Neural progenitor cell (in vitro differentiated cells): ENCODE measurements around the gene IL1RAPL1. TPM values are rescaled to one million over a fixed set of nuclear protein-coding genes. Genes with fewer than 3 reads are reported as not detected.

ENCODE experiments used
- DNase-seq: peaks from one replicate; pipeline ENCODE4 v3.0.0-alpha.2; 2016; ENCODE audit warnings: low spot score
- H2AFZ ChIP-seq: fragments of 200-600 bp; sonication (generic); replicated peaks from 2 replicates; pipeline ENCODE4 v1.6.1; 2016; ENCODE audit warnings: antibody characterized with exemption
- H3F3A ChIP-seq: fragments of 200-600 bp; sonication (generic); 2 replicates; pipeline ENCODE4 v1.6.1; 2016; ENCODE audit warnings: antibody characterized with exemption, low read depth
- H3K27ac ChIP-seq: fragments of 200-600 bp; sonication (generic); 2 replicates; pipeline ENCODE4 v1.5.1; 2016; ENCODE audit warnings: mild to moderate bottlenecking
- H3K27me3 ChIP-seq: fragments of 200-600 bp; sonication (generic); 2 replicates; pipeline ENCODE4 v1.6.1; 2016; ENCODE audit warnings: mild to moderate bottlenecking, moderate library complexity
- H3K36me3 ChIP-seq: fragments of 200-600 bp; sonication (generic); 2 replicates; pipeline ENCODE4 v1.5.1; 2016
- H3K4me1 ChIP-seq: fragments of 200-600 bp; sonication (generic); 2 replicates; pipeline ENCODE4 v1.6.1; 2016; ENCODE audit warnings: mixed run types
- H3K4me2 ChIP-seq: fragments of 200-600 bp; sonication (generic); 2 replicates; pipeline ENCODE4 v1.6.1; 2016
- H3K4me3 ChIP-seq: fragments of 200-600 bp; sonication (generic); 2 replicates; pipeline ENCODE4 v1.5.1; 2016
- H3K79me2 ChIP-seq: fragments of 200-600 bp; sonication (generic); 2 replicates; pipeline ENCODE4 v1.6.1; 2016; ENCODE audit warnings: low read depth
- H3K9ac ChIP-seq: fragments of 200-600 bp; sonication (generic); 2 replicates; pipeline ENCODE4 v1.6.1; 2016
- H3K9me3 ChIP-seq: fragments of 200-600 bp; sonication (generic); 2 replicates; pipeline ENCODE4 v1.5.1; 2016; ENCODE audit warnings: low read depth
- H4K20me1 ChIP-seq: fragments of 200-600 bp; sonication (generic); 2 replicates; pipeline ENCODE4 v1.6.1; 2016; ENCODE audit warnings: low read depth
- H3K27ac Mint-ChIP-seq: 3 replicates; pipeline ENCODE4 v1.8.0; 2021; ENCODE audit warnings: mixed read lengths
- H3K27me3 Mint-ChIP-seq: 2 replicates; pipeline ENCODE4 v1.8.0; 2022; ENCODE audit warnings: low read depth, mild to moderate bottlenecking, inconsistent platforms, moderate library complexity, mixed read lengths; ENCODE audit not compliant: insufficient read depth
- H3K36me3 Mint-ChIP-seq: 3 replicates; pipeline ENCODE4 v1.8.0; 2021; ENCODE audit warnings: mixed read lengths
- H3K4me1 Mint-ChIP-seq: 3 replicates; pipeline ENCODE4 v1.8.0; 2021; ENCODE audit warnings: mixed read lengths
- H3K4me3 Mint-ChIP-seq: 3 replicates; pipeline ENCODE4 v1.8.0; 2021; ENCODE audit warnings: mild to moderate bottlenecking, moderate library complexity, mixed read lengths
- H3K9me3 Mint-ChIP-seq: 3 replicates; pipeline ENCODE4 v1.8.0; 2020; ENCODE audit warnings: mixed read lengths
- CTCF ChIP-seq: fragments of 200-600 bp; sonication (generic); IDR thresholded peaks from 2 replicates; pipeline ENCODE4 v1.5.1; 2017; ENCODE audit warnings: antibody characterized with exemption, mild to moderate bottlenecking
- EZH2 ChIP-seq: fragments of 200-600 bp; sonication (generic); IDR thresholded peaks from 2 replicates; pipeline ENCODE4 v1.6.1; 2017; ENCODE audit warnings: antibody characterized with exemption, mild to moderate bottlenecking, moderate library complexity
- EZH2phosphoT487 ChIP-seq: fragments of 200-600 bp; sonication (generic); IDR thresholded peaks from 2 replicates; pipeline ENCODE4 v1.6.1; 2017; ENCODE audit warnings: antibody characterized with exemption
- total RNA-seq: library from RNA; depleted of rRNA; stranded (reverse); fragments of >200 nt; gene quantifications from 2 replicates; pipeline ENCODE4 v1.2.3, GENCODE V29; 2015; ENCODE audit warnings: low replicate concordance

IL1RAPL1 gene
- total RNA-seq, 1 donor from 2014 or later, result 13.4 TPM

- Histone ChIP-seq H3K27ac (no peak overlapping the region), H3F3A (no peaks in the 10 kb centered on the region), H2AFZ (no peak overlapping the region), H4K20me1 (no peaks in the 10 kb centered on the region), H3K79me2 (peaks cover 3% of the 10 kb centered on the region), H3K27me3 (no peaks in the 10 kb centered on the region), H3K4me3 (no peak overlapping the region), H3K9ac (no peak overlapping the region), H3K36me3 (no peaks in the 10 kb centered on the region), H3K4me1 (peaks cover 6% of the 10 kb centered on the region), H3K9me3 (no peaks in the 10 kb centered on the region), H3K4me2 (no peak overlapping the region)
- DNase-seq, result no peak
- Mint-ChIP-seq H3K9me3 (peaks cover 1% of the 10 kb centered on the region), H3K4me1 (no peaks in the 10 kb centered on the region), H3K27ac (no peak overlapping the region), H3K4me3 (no peak overlapping the region), H3K27me3 (peaks cover 2% of the 10 kb centered on the region), H3K36me3 (no peaks in the 10 kb centered on the region)
- no peak for TF ChIP-seq EZH2
- TF ChIP-seq CTCF, result no peak
- TF ChIP-seq EZH2phosphoT487, result no peak
Measured at GRCh38 chrX:28802625-28803024, 215.4 kb downstream of the IL1RAPL1 start.

- TF ChIP-seq CTCF (no peak), EZH2 (no peak), EZH2phosphoT487 (no peak)
- Histone ChIP-seq H3F3A (no peaks in the 10 kb centered on the region), H3K9me3 (peaks cover 3% of the 10 kb centered on the region), H3K79me2 (peaks cover 4% of the 10 kb centered on the region), H3K4me1 (peaks cover 5% of the 10 kb centered on the region), H3K27ac (no peak overlapping the region), H3K4me3 (no peak overlapping the region), H3K9ac (no peak overlapping the region), H2AFZ (no peak overlapping the region), H4K20me1 (no peaks in the 10 kb centered on the region), H3K27me3 (no peaks in the 10 kb centered on the region), H3K4me2 (no peak overlapping the region), H3K36me3 (no peaks in the 10 kb centered on the region)
- Mint-ChIP-seq H3K4me1 (no peaks in the 10 kb centered on the region), H3K36me3 (no peaks in the 10 kb centered on the region), H3K27ac (no peak overlapping the region), H3K9me3 (no peaks in the 10 kb centered on the region), H3K4me3 (no peak overlapping the region), H3K27me3 (no peaks in the 10 kb centered on the region)
- DNase-seq, result no peak
Measured at GRCh38 chrX:28835991-28836390, 248.7 kb downstream of the IL1RAPL1 start.

- no peaks in the 10 kb centered on the region for H3K27me3 ChIP-seq
- H3K79me2 ChIP-seq, result no peaks in the 10 kb centered on the region
- peak overlapping the region; percentile 30 for H3K4me2 ChIP-seq
- H3K4me1 ChIP-seq, result peaks cover 10% of the 10 kb centered on the region
- Mint-ChIP-seq H3K36me3 (no peaks in the 10 kb centered on the region), H3K4me3 (no peak overlapping the region), H3K9me3 (no peaks in the 10 kb centered on the region), H3K27me3 (no peaks in the 10 kb centered on the region), H3K4me1 (no peaks in the 10 kb centered on the region), H3K27ac (no peak overlapping the region)
- H4K20me1 ChIP-seq, result no peaks in the 10 kb centered on the region
- peaks cover 3% of the 10 kb centered on the region for H3K9me3 ChIP-seq
- TF ChIP-seq EZH2, result no peak
- TF ChIP-seq CTCF, result no peak
- TF ChIP-seq EZH2phosphoT487, result no peak
- H3F3A ChIP-seq, result no peaks in the 10 kb centered on the region
- H2AFZ ChIP-seq, result no peak overlapping the region
- H3K9ac ChIP-seq, result no peak overlapping the region
- no peak overlapping the region for H3K27ac ChIP-seq
- no peak overlapping the region for H3K4me3 ChIP-seq
- DNase-seq, result no peak
- H3K36me3 ChIP-seq, result no peaks in the 10 kb centered on the region
Measured at GRCh38 chrX:28843817-28844216, 256.6 kb downstream of the IL1RAPL1 start.
